WTC11 (cell line): ENCODE results near the gene PTN. TPM values are rescaled to one million over a fixed set of nuclear protein-coding genes. Genes with fewer than 3 reads are reported as not detected.
A peak's percentile ranks its signal among the peaks of the same experiment; 100 is the strongest.
"Not testable (repeated sequence)": the region's sequence is repeated elsewhere in the genome, so short reads cannot be mapped to it uniquely, and the experiment has no call there.

ENCODE experiments used
- ATAC-seq: fragments of 200-7000 bp; cut with Tn5 transposase; 2 replicates; pipeline ENCODE4 v1.10.0; 2021; ENCODE audit warnings: mild to moderate bottlenecking, moderate library complexity
- CTCF ChIA-PET: fragments of 300-600 bp; sonication (Branson Sonifier 250); formaldehyde crosslinking; loops from one replicate; lab custom pipeline; 2021; ENCODE audit warnings: antibody characterized with exemption; lab: Charles Lee
- POLR2A ChIA-PET: fragments of 350-600 bp; sonication (Branson Sonifier 250); formaldehyde crosslinking; loops from one replicate; lab custom pipeline; 2021; ENCODE audit warnings: antibody characterized with exemption; lab: Charles Lee
- DNase-seq: peaks from one replicate; pipeline ENCODE4 v3.0.0; 2021; ENCODE audit warnings: low spot score
- H3K27ac Mint-ChIP-seq: 2 replicates; pipeline ENCODE4 v1.8.0; 2021; ENCODE audit warnings: mixed read lengths
- H3K27me3 Mint-ChIP-seq: 2 replicates; pipeline ENCODE4 v1.8.0; 2021; ENCODE audit warnings: low read depth, mild to moderate bottlenecking, moderate library complexity, mixed read lengths
- H3K36me3 Mint-ChIP-seq: 2 replicates; pipeline ENCODE4 v1.8.0; 2021; ENCODE audit warnings: mixed read lengths
- H3K4me1 Mint-ChIP-seq: 2 replicates; pipeline ENCODE4 v1.8.0; 2022; ENCODE audit warnings: mixed read lengths
- H3K4me3 Mint-ChIP-seq: 2 replicates; pipeline ENCODE4 v1.8.0; 2021; ENCODE audit warnings: mild to moderate bottlenecking, moderate library complexity, mixed read lengths
- H3K9me3 Mint-ChIP-seq: 2 replicates; pipeline ENCODE4 v1.8.0; 2021; ENCODE audit warnings: mixed read lengths
- ATF1 ChIP-seq: sonication (generic); formaldehyde crosslinking; IDR thresholded peaks from 2 replicates; pipeline ENCODE4 v1.8.1; 2023; ENCODE audit warnings: mild to moderate bottlenecking, moderate library complexity, missing genetic modification reagents
- ELF4 ChIP-seq: sonication (generic); formaldehyde crosslinking; IDR thresholded peaks from 2 replicates; pipeline ENCODE4 v1.8.1; 2022; ENCODE audit warnings: low read depth, mild to moderate bottlenecking, moderate library complexity, missing genetic modification reagents
- GRHL2 ChIP-seq: fragments of 250-450 bp; sonication (Bioruptor Pico); IDR thresholded peaks from 2 replicates; pipeline ENCODE4 v1.8.0; 2022; ENCODE audit warnings: mild to moderate bottlenecking, moderate library complexity; ENCODE audit not compliant: insufficient replicate concordance, severe bottlenecking
- MYBL2 ChIP-seq: sonication (generic); formaldehyde crosslinking; IDR thresholded peaks from 2 replicates; pipeline ENCODE4 v1.8.1; 2023; ENCODE audit warnings: mild to moderate bottlenecking, moderate library complexity, missing genetic modification reagents
- NFYB ChIP-seq: sonication (generic); formaldehyde crosslinking; conservative IDR thresholded peaks from 2 replicates; pipeline ENCODE4 v1.8.0; 2022; ENCODE audit warnings: low read depth, missing genetic modification reagents
- OVOL2 ChIP-seq: fragments of 250-450 bp; sonication (Bioruptor Pico); IDR thresholded peaks from 2 replicates; pipeline ENCODE4 v1.9.0; 2021; ENCODE audit warnings: mild to moderate bottlenecking, borderline replicate concordance
- RELA ChIP-seq: sonication (generic); formaldehyde crosslinking; IDR thresholded peaks from 2 replicates; pipeline ENCODE4 v1.8.1; 2022; ENCODE audit warnings: missing genetic modification reagents, mild to moderate bottlenecking, borderline replicate concordance
- RORB ChIP-seq: fragments of 250-450 bp; sonication (Bioruptor Pico); IDR thresholded peaks from 2 replicates; pipeline ENCODE4 v1.9.0; 2021; ENCODE audit warnings: mild to moderate bottlenecking
- SMAD4 ChIP-seq: sonication (generic); formaldehyde crosslinking; IDR thresholded peaks from 2 replicates; pipeline ENCODE4 v1.8.0; 2022; ENCODE audit warnings: mild to moderate bottlenecking, missing genetic modification reagents
- TCF7 ChIP-seq: sonication (generic); formaldehyde crosslinking; IDR thresholded peaks from 2 replicates; pipeline ENCODE4 v1.8.0; 2022; ENCODE audit warnings: mild to moderate bottlenecking, low read depth, missing genetic modification reagents, moderate library complexity
- ZNF219 ChIP-seq: sonication (generic); formaldehyde crosslinking; IDR thresholded peaks from 2 replicates; pipeline ENCODE4 v1.8.0; 2023; ENCODE audit warnings: missing genetic modification reagents, mild to moderate bottlenecking, borderline replicate concordance
- ZNF317 ChIP-seq: sonication (generic); formaldehyde crosslinking; IDR thresholded peaks from 2 replicates; pipeline ENCODE4 v1.8.1; 2023; ENCODE audit warnings: low read depth, mild to moderate bottlenecking, moderate library complexity, missing genetic modification reagents, borderline replicate concordance
- total RNA-seq: library from RNA; stranded (reverse); gene quantifications from 3 replicates; pipeline ENCODE4 v1.2.3, GENCODE V29; 2021
- TF ChIP-seq, protein P1 (sequence below): sonication (generic); formaldehyde crosslinking; IDR thresholded peaks from 2 replicates; pipeline ENCODE4 v1.8.0; 2023; ENCODE audit warnings: missing genetic modification reagents
- TF ChIP-seq, protein P2 (sequence below): fragments of 250-450 bp; sonication (Bioruptor Pico); conservative IDR thresholded peaks from 2 replicates; pipeline ENCODE4 v1.9.0; 2021; ENCODE audit warnings: mild to moderate bottlenecking

Gene PTN
- total RNA-seq, 1 experiment from 2014 or later, result 18.9 TPM

DNA sequence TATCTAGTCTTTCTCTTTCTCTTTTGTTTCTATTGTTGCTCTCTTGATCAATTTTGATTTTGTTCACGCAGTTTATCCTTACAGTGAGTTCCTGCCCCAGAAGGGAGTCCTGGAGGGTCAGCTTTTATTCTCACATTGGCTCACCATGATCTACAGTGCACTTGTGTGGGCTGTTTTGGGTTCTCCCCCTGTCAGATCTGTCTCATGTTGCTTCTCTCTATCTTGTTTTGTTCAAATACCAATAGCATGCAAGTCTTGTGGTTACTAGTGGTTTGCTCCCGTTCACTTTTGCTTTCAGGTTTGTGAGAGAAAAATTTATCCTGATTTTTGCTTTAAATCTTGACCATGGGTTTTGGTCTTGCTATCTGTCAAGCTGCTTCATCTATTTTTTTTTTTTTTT, 74.3 kb downstream of the PTN start:
- H3K9me3 Mint-ChIP-seq, result no peaks in the 10 kb centered on the region
- no peaks in the 10 kb centered on the region for H3K36me3 Mint-ChIP-seq
- ChIA-PET CTCF (no interaction called here), POLR2A (no interaction called here)
- DNase-seq, result no peak
- TF ChIP-seq GRHL2 (CRISPR knock-in tag) (no peak), ZNF317 (CRISPR knock-in tag) (no peak), RORB (CRISPR knock-in tag) (no peak), ELF4 (CRISPR knock-in tag) (no peak), TCF7 (CRISPR knock-in tag) (no peak), MYBL2 (no peak), OVOL2 (CRISPR knock-in tag) (no peak), ATF1 (CRISPR knock-in tag) (no peak), ZNF219 (CRISPR knock-in tag) (no peak)
- TF ChIP-seq, protein P1, sequence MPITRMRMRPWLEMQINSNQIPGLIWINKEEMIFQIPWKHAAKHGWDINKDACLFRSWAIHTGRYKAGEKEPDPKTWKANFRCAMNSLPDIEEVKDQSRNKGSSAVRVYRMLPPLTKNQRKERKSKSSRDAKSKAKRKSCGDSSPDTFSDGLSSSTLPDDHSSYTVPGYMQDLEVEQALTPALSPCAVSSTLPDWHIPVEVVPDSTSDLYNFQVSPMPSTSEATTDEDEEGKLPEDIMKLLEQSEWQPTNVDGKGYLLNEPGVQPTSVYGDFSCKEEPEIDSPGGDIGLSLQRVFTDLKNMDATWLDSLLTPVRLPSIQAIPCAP, result no peak
- H3K27me3 Mint-ChIP-seq, result no peaks in the 10 kb centered on the region
- H3K27ac Mint-ChIP-seq, result peak overlapping the region; percentile 53; the same call in 1 of the 2 replicates
- no peak overlapping the region for H3K4me3 Mint-ChIP-seq
- H3K4me1 Mint-ChIP-seq, result peaks cover 11% of the 10 kb centered on the region
- ATAC-seq, result no peak

DNA sequence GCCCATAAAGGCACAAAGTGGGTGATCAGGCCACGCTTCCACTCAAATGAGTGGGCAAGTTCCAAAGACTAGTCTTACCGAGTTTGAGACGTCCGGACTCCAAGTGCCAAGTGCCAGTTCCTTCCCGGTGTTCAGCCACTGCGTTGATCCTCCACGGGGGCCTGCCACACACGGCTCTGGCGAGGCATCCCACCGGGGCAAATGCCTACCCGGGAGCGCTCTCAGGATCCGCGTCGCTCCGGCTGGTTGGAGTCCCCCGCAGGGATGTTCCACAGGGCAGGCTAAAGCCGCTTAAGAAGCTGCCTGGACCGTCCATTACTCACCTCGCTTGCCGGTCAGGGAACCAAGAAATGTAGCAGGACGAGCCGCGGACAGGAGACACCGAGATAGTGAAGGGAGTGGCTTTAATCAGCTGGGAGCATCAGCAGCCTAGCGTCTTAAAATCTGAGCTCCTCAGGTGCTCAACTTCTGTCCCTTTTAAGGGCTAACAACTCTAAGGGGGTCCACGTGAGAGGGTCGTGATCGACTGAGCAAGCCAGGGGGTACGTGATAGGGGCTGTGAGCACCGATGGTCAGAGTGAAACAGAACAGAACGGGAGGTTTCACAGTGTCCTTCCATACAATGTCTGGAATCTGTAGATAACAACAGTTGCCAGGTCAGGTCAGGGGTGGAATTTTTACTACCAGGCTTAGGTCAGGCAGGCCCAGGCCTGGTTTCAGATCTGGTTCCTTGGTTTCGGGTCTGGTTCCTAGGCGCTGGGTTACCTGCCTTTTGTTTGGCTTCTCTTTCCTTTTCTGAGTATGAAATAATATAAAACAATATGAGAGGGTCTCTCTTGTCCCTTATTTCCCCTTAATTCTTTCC, 75.3 kb downstream of the PTN start:
- H3K36me3 Mint-ChIP-seq, ATAC-seq, CTCF ChIA-PET, DNase-seq, H3K27me3 Mint-ChIP-seq, H3K9me3 Mint-ChIP-seq, H3K4me3 Mint-ChIP-seq, POLR2A ChIA-PET, H3K27ac Mint-ChIP-seq: not testable (repeated sequence)
- H3K4me1 Mint-ChIP-seq, result peaks cover 11% of the 10 kb centered on the region

DNA sequence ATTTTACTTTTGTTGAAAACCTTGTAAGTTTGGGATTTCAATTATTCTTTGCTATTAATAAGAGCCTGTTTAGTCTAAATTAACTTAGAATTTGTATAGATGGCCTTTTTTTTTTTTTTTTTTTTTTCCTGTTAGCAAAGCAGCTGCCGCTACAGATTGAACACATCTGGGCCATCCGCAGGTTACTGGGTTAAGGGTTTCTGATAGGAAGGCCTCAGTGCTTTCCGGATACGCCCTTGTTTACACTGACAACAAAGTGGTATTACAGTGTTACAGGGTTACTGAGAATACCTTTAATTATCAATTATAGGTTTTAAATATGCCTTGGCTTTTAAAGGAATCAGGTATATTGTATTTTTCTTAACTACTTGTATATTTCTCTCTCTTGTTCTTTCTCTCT, 76.8 kb downstream of the PTN start:
- peaks cover 9% of the 10 kb centered on the region for H3K36me3 Mint-ChIP-seq

DNA sequence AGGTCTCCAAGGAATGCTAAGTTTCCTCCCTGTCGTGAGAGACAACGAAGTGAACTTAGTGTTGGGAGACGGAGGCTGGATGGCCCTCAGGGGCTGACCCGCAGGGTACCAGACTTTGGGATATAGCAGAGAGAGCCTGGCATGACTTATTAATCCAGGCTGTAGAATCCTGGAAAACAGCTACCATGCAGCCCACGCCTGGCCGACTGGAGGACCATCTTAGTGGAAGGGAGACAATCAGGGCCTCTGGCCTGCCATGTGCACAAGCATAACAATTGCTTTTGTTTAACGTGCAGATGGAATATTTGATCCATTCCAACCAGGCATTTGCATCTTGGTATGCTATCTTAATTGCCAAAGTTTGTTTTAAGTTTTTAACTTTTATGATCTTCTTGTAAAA, 78.1 kb downstream of the PTN start:
- peaks cover 17% of the 10 kb centered on the region for H3K9me3 Mint-ChIP-seq
- H3K4me1 Mint-ChIP-seq, result peaks cover 24% of the 10 kb centered on the region
- POLR2A ChIA-PET, ATAC-seq, DNase-seq, CTCF ChIA-PET, H3K27ac Mint-ChIP-seq, H3K4me3 Mint-ChIP-seq, H3K27me3 Mint-ChIP-seq: not testable (repeated sequence)
- peaks cover 11% of the 10 kb centered on the region for H3K36me3 Mint-ChIP-seq

More for the DNA sequence above, 76.8 kb downstream of the PTN start:
- Mint-ChIP-seq H3K4me3 (no peak overlapping the region), H3K27me3 (no peaks in the 10 kb centered on the region), H3K4me1 (peaks cover 12% of the 10 kb centered on the region), H3K27ac (peak overlapping the region; percentile 43), H3K9me3 (peaks cover 15% of the 10 kb centered on the region)
- ChIA-PET POLR2A (no interaction called here), CTCF (no interaction called here)
- no peak for DNase-seq
- no peak for ATAC-seq
- TF ChIP-seq SMAD4 (CRISPR knock-in tag) (no peak), NFYB (no peak), RELA (CRISPR knock-in tag) (no peak)
- TF ChIP-seq, protein P2, sequence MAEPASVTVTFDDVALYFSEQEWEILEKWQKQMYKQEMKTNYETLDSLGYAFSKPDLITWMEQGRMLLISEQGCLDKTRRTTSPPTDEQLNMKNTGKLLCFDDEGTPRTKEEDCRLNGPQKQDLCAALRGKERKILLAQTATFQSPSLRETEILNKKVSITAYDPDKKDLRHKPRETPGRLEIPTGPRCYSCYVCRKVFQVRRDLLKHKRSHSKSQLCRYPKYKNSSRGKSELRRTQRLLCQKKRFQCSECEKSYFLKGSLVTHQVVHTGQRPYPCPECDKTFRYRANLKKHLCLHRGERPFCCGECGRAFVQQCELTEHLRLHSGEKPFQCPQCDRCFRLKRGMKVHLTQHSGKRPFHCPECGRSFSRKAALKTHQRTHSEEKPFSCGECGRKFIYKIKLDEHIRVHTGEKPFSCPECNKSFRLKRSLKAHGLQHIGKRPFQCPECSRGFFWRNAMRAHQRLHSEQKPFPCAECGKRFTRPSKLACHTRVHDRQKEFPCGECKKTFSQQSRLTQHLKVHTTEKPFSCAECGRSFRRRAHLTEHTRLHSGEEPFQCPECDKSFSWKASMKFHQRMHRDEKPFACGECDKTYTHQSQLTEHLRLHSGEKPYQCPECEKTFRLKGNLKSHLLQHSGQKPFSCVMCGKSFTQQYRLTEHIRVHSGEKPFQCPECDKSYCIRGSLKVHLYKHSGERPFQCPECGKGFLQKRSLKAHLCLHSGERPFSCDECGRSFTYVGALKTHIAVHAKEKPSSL (CRISPR knock-in tag), result no peak
